Activated naive CD4-positive, alpha-beta T cell treated with anti-CD3 and anti-CD28 coated beads, Interleukin-2, amount 50 U/mL, for 16 hours (primary cell): Measurements from ENCODE around the gene ADARB1.
"Not testable (repeated sequence)": the region's sequence is repeated elsewhere in the genome, so short reads cannot be mapped to it uniquely, and the experiment has no call there.

Source experiments
- DNase-seq: peaks from one replicate; pipeline ENCODE4 v3.0.0-alpha.2; 2020

ADARB1 gene

DNA sequence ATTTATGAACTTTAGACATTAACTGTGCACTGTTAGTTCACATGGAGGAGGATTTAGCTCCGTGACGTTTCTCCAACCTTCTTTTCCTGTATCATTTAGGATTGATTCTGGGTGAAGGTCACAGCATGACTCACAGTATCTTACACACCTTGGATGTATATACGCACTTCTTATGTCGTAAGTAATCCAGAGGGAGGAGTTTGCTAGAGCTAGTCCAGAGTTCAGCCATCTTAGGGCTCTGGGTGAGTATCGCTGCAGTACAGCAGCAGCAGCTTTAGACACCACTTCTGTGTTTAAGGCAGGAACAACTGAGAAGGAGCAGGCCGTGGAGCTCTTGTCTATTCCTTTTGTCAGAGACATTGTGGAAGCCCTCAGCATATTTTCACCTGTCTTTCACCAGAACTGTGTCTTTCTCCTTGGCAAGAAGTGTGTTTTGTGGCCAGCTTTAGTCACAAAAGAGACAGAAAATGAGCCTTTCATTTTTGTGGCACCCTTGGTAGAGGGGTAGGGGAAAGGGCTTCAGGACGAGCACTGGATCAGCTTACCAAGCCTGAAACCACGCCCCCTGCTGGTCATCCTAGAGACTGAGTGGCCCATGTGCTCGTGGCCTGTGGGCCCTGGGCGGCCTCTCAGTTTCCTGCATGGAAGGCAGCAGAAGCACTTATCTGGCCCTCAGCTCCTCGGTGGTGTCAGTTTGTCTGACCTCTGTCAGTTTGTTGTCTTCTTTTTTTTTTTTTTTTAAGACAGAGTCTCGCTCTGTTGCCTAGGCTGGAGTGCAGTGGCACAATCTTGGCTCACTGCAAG is 64.0 kb downstream of the ADARB1 start:
- peak; percentile 73 for DNase-seq

DNA sequence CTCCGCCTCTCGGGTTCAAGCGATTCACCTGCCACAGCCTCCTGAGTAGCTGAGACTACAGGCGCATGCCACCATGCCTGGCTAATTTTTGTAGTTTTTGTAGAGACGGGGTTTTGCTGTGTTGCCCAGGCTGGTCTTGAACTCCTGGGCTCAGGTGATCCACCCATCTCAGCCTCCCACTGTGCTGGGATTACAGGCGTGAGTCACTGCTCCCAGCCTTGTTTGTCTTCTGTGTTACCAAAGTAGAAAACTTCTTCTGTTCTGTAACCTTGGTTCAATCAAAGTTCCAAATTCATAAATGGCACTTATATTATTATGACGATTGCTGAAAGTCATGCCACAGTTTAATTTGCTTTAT is 64.6 kb downstream of the ADARB1 start:
- DNase-seq: not testable (repeated sequence)

DNA sequence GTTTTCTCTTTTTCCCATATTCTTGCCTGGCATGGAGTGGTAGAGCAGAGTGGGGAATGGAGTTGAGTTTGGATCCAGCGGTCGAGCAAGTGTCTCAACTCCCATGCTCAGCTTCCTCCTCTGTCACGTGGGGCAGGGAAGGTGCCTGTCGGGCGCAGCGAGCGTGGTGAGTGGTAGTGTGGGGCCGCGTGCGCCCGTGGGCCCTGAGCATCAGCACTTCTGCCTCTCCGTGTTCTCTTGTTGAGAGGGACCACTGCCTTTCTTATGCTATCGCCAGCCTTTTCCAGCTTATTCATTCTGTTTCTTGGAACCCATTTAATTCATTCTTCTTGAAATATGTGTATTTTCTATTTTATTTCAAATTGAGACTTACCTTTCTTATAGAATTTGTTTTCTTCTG is 65.1 kb downstream of the ADARB1 start:
- DNase-seq: no peak

DNA sequence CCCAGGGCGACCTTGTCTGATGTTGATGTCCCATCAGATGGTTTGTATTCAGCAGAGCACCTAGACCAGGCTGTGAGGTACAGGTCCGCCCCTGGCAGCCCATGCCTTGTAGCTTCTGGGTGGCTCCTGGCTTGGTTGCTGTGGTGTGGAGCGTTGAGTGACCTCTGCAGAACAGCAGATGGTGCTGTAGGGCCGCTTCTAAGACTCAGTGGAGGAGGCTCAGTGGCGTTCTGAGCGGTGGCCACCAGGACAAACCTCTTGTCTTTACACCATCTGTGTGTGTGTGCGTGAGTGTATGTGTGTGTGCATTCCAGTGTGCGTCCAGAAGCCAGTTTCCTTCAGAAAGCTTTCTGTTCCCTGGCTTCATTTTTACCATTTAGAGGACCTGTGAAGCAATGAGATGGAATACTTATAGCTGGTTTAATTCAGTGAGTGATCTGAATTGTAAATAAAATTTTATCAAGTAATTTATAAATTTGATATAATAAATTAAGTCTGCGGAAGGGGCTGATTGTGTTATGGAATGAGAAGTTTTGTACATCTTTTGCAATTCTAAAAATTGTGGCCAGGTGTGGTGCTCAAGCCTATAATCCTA is 66.1 kb downstream of the ADARB1 start:
- DNase-seq: peak; percentile 46

DNA sequence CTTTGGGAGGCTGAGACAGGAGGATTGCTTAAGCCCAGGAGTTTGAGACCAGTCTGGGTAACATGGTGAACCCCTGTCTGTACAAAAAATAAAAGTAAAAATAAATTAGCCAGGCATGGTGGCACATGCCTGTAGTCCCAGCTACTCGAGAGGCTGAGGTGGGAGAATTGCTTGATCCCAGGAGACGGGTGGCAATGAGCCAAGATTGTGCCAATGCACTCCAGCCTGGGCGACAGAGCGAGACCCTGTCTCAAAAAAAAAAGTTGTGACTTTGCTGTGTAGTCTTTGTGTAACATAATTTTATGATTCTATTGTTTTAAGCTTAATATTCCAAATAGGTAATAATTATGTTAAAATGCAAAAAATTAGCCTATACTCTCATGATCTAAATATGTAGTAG is 66.6 kb downstream of the ADARB1 start:
- not testable (repeated sequence) for DNase-seq

DNA sequence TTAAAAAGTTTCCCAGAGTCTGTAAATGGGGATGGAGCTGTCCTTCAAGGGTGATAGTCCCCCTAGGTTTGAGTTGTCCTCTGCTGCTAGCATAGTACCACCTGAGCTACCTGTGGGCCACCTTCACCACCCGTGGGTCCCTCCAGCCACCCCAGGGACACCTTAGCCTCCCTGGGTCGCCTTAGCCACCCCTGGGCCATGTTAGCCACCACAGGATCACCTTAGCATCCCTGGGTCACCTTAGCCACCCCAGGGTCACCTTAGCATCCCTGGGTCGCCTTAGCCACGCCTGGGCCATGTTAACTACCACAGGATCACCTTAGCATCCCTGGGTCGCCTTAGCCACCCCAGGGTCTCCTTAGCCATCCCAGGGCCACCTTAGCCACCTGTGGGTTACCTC is 67.1 kb downstream of the ADARB1 start:
- no peak for DNase-seq

DNA sequence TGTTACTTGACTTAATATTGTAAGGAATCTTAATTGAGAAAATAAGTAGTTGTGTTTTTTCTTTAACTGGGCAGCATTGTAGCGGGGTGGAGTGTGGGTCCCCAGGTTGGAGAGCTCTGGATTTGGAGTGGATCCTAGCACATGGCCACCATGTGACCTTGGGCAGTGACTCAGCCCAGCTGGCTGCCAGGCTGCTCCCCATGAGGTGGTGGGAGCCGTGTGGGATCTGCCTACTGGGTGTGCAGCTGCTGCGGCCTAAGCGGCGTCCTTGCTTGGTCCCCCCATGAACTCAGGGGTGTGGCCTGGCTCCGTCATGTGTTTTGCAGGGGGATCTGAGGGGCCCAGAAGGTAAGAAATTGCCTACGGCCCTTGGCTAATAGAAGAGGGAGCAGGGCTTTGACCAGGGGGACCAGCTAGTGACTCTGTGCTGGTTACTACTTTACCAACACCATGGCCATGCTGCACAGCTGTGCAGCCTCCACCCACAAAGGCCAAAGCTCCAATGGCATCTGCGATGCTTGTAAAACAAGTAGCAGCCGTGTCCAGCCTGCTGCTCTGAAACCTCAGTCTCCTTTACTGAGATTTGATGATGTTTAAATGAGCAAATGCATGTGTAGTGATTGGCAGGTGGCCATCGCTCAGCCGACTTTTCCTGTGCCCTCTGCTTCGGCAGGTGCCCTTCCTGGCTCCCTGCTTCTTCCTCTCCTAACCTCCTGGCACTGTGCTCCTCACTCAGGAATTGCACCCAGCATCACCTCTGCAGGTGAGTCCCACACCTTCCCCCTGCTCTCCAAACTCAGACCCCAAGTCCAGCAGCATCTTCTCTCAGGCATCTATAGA is 68.3 kb downstream of the ADARB1 start:
- no peak for DNase-seq

DNA sequence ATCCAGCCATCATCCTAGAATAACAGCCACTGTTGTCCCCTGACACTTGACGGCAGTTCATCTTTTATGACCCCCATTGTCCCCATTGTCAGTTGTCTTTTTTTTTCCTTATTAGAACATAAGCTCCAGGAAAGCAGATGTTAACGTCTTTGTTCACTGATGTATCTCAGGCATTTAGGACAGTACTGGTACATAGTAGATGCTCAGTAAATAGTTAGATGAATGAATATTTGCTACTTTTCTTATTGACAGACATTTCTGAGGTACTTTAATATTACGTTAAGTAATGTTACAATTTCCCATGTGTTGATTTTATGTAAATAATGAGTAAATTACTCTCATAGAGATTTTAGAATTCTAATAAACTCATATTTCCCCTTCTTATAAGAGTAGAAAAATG is 69.5 kb downstream of the ADARB1 start:
- no peak for DNase-seq

DNA sequence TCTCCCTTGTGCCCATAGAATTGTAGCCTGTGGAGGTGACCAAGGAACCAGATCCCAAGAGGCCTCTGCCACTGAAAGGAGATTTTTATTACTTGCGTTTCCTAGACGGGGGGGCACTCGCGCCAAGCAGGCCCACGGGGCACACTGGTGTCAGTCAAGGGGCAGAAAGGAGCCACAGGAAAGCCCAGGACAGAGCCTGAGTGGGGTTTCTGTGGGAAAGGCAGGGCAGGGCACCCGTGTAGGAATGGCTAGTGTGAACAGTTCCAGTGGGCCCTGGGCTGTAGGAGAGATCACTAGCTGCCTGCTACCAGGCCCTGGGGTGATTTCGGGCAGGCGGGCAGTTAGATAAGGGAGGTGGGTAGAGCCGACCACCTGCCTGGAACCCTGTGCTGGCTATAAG is 70.8 kb downstream of the ADARB1 start:
- no peak for DNase-seq

DNA sequence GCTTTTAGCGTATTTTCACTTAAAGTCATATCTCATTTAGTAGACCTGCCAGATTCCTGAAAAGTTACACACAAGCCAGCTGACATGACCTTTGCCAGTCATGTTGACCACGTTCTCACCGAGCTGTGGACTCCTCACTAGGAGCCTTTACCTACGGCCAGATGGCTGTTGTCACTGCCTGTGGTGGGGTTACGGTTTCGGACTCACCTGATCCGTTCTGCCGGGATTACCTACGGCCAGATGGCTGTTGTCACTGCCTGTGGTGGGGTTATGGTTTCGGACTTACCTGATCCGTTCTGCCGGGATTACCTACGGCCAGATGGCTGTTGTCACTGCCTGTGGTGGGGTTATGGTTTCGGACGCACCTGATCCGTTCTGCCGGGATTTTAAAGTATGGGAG is 71.5 kb downstream of the ADARB1 start:
- DNase-seq: not testable (repeated sequence)

DNA sequence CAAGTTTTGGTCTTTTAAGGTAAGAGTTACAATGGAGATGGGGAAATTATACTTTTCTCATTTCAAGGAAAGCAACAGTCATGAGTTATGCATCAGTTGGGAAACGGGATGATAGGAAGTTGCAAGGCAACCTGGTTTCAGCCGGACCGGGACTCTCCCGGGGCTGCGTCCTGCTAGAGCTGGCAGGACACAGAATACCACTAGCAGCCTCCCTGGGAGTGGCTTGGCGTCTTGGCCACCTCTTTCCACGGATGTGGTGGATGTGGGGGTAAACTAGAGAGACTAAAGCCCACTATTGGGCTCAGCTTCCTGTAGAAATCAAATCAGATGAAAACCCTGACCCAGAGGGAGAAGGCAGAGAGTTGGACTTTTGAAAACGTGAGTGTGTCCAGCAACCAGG is 71.9 kb downstream of the ADARB1 start:
- no peak for DNase-seq

DNA sequence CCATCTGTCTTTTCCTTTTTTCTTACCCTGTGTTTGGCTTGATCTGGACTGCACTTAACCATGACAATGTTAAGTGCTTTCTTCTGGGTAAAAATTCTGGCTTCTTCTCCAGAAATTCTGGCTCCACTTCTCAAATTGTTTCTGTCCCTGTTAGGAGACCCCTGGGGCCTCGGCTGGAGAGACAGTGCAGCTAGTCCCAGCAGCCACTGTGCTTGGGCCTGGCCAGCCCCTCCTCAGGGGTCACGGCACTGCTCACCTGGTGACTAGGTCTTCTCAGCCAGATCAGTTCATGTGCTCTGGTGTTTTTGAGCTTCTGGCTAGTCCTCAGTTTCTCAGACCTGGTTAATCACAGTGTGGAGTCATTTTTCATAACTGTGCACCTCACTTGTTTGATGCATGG is 72.4 kb downstream of the ADARB1 start:
- DNase-seq: no peak

DNA sequence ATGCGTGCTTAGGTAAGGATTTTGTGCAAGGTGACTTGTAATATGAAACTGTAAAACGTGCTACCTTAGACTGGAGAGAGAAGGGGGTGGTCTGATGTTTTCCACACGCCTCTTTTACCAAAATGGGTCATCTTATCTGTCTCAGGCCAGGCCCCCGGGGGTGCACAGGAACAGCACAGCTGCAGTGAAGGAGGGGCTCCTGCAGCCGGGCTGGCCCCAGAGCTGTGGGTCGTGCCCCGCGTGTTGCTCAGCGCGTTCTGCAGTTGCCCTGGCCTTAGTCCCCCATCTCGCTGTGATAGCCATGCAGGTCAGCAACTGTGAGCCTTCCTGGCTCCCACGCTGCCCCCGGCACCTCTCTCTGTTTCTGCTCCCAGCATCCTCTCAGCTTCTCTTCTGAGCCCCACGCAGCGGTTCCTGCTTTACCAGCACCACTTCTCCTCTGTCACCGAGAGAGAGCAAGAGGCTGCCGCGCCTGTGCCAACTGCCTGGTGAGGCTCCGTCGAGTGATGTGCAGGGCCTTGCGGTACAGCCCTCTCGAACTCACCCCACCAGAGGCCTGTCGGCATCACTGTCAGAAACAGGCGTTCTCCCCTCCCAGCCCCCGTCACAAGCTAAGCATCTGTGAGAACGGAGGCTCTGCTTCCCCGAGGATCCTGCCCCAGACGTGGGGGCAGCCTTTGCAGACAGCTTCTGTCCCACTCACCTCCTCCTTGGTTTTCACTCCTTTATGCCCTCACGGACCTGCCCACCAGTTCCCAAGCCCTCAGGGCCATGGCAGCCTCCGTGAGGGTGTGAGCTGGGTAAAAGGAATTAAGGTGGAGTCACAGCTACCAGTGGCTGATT is 73.3 kb downstream of the ADARB1 start:
- no peak for DNase-seq

DNA sequence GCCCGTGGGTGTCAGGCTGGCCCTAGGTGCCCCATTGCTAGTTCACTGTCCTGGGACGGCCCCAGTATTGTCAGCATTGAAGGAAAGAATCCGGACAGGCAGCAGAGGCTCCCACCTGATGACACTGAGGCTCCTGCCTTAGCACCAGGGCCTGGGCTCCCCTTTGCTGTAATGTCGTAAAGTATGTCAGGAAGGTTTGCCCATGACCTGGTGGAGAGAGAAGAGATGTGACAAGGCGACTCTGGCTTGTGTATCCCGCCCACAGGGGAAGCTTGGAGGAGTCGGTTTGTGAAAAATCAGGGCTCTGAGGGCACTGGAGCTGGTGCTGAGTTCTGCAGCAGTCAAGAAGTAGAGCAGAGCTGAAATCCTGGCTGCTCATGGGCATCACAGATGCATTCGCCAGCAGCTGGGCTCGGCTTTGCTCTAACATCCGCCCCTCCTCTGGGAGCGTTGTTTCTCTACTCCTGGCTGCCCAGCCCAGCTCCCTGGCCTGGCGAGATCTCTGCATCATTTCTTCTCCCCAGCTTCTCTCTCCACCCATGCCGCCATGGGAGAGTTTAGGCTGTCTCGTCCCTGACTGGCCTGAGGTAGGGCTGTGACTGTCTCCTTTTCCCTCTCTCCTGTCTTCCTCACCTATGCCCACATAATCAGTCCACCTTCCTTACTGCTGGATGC is 74.1 kb downstream of the ADARB1 start:
- DNase-seq: no peak

DNA sequence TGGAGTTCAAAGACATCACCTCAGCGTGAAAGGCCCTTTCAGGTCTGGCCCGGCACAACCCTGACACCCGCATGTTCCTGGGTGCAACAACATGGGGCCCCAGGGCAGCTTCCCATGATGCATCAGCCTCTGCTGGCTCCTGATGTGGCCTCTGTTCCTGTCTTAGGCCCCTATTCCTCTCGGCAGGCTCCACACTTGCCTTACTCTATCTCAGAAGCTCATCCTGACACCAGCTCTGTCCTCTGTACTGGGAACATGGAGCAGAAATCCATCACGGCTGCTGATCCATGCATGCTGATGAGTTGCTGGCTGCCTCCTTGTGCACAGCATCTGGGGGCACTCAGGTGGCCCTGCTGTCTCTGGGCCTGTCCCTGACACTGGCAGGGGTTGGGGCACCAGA is 74.6 kb downstream of the ADARB1 start:
- DNase-seq: no peak

DNA sequence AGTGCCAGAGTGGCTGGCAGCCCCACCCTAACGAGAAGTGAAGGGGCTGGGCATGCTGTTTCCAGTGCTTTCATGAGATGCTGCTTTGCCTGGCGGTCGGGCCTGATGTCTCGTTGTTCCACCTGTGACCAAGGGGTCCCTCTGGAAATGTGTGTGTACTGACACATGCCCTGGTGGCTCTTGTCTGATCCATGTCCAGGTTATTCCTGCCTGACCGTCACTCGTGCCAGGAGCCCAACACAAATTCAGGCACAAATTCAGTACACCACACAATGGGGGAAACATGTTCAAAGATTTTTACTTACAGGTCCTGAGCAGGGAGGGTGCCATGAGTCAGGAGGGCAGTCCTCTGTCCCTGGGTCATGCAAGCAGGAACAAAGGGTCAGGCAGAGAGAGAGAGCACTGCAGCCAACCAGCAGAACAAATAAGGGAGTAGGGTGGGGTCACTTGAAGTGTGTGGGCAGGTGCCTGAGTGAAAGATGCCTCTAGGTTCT is 76.3 kb downstream of the ADARB1 start:
- no peak for DNase-seq

DNA sequence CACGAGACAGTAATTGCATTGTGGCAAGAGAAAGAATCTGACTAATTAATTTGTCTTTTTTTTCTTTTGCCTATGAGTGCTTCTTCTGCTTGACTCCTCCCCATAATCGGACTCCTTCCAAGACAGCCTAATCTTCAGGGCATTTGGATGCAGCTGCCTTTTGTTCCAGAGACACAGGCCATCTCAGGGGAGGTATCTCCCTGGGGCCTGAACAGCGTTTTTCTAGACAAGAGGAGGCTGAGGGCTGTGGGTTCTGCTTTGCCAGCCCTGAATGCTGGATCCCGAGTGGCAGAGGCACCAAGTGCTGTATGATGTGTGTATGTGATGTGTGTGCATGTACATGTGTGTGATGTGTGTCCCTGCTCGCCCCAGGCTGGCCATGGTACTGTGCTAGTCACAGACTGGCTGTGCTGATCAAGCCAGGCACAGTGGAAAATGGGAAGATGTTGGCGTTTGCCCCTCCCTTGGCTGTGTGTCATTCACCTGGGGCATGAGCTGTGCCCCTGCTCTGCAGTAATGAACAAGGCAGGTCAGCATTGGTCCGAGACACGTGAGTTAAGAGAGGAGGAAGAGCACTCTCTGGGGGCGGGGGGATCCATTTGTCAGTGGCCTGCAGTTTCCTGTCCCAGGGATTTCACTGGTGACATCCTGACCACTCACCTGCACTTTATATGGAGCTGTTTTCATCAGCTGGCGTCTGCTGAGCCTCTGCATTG is 77.2 kb downstream of the ADARB1 start:
- DNase-seq: no peak

DNA sequence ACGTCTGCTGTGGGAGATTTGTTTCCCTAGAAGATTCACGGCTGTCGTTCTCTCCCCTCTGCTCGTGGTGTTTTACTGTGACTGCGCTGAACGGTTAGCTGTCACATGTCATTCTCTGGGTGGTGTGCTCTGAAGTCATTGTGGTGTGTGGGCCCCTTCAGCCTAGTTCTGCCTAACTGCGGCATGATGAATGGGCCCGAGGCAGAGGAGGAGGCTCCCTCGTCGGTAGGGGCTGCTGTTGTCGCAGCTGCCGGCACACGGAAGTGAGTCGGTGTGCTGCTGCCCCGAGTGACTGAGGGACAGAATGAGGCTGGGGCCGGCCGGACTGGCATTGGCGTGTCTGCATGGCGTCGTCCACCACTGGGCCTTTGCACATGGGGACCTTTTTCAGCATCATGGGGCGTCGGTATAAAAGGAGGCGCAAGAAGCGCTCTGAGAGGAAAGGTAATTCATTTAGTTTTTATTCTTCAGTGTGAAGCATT is 77.9 kb downstream of the ADARB1 start:
- DNase-seq: peak; percentile 70

DNA sequence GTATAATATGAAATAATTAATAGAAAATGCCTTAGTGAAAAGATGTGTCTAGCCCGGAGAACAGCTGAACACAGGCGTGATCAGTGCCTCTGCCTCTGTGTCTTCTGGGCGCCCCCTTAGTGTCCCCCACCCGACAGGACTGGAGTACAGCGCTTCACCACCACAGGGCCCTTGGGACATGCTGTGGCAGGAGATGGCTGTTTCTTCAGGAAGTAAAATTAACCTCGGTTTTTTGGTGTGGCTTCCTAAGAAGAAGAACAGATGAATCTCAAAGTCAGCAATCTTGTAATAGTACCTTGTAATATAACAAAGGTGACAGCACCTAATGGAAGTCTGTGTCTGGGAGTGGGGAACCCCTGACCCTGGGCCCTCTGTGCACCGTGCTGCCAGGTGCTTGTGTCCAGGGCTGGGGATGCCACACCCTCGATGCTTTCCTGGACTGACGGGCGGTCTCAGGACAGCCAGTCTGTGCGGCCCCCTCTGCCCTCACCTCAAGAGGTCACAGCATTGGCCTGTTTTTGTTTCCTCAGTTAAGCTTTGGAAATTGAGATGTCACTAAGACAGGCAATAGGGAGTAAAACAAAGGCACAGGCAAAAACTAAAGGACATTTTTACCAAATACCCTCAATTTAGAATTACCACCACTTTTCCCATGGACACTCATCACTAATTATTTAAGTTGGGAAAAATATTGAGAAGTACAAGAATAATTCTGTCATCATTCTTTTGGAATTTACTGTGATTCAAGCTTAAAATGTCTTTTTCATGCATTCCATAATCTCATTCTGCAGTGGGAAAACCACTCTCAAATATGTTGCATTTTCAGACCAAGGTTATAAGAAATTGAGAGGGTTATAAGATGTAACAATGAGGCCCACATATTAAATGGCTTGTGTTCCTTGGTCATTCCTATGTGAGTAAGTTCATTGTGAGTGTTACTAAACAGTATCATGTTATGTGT is 79.3 kb downstream of the ADARB1 start:
- no peak for DNase-seq
